Karpas-422 (cell line): ENCODE measurements around the gene CFH. TPM values are rescaled to one million over a fixed set of nuclear protein-coding genes. Genes with fewer than 3 reads are reported as not detected.
"Not testable (repeated sequence)": the region's sequence is repeated elsewhere in the genome, so short reads cannot be mapped to it uniquely, and the experiment has no call there.

Experiments
- DNase-seq: peaks from one replicate; pipeline ENCODE4 v3.0.0-alpha.2; 2015
- H2AFZ ChIP-seq: fragments of 200-600 bp; sonication (generic); 2 replicates; pipeline ENCODE4 v1.6.1; 2014; ENCODE audit warnings: antibody characterized with exemption, low read length, mixed read lengths
- H3K27ac ChIP-seq: fragments of 200-600 bp; sonication (generic); 2 replicates; pipeline ENCODE4 v1.5.1; 2014; ENCODE audit warnings: mild to moderate bottlenecking, low read length, moderate library complexity
- H3K27me3 ChIP-seq: fragments of 200-600 bp; sonication (generic); 2 replicates; pipeline ENCODE4 v1.6.1; 2014; ENCODE audit warnings: low read length, mixed read lengths
- H3K36me3 ChIP-seq: fragments of 200-600 bp; sonication (generic); 2 replicates; pipeline ENCODE4 v1.6.1; 2014; ENCODE audit warnings: low read length, mixed read lengths; ENCODE audit not compliant: insufficient read depth
- H3K4me1 ChIP-seq: fragments of 200-600 bp; sonication (generic); 2 replicates; pipeline ENCODE4 v1.6.1; 2014; ENCODE audit warnings: mild to moderate bottlenecking, low read length, mixed read lengths
- H3K4me2 ChIP-seq: fragments of 200-600 bp; sonication (generic); 2 replicates; pipeline ENCODE4 v1.6.1; 2014; ENCODE audit warnings: low read length, low read depth, mild to moderate bottlenecking; ENCODE audit not compliant: poor library complexity, severe bottlenecking
- H3K4me3 ChIP-seq: fragments of 200-600 bp; sonication (generic); 2 replicates; pipeline ENCODE4 v1.5.1; 2014; ENCODE audit warnings: mild to moderate bottlenecking, antibody characterized with exemption, low read length, mixed read lengths
- H3K79me2 ChIP-seq: fragments of 200-600 bp; sonication (generic); 2 replicates; pipeline ENCODE4 v1.6.1; 2014; ENCODE audit warnings: mild to moderate bottlenecking, low read length, mixed read lengths
- H3K9ac ChIP-seq: fragments of 200-600 bp; sonication (generic); 2 replicates; pipeline ENCODE4 v1.6.0; 2014; ENCODE audit warnings: low read length
- H3K9me2 ChIP-seq: fragments of 200-600 bp; sonication (generic), shearing (Covaris generic); replicated peaks from 2 replicates; pipeline ENCODE4 v1.6.0; 2014; ENCODE audit warnings: mild to moderate bottlenecking, low read length, moderate library complexity; ENCODE audit not compliant: insufficient read depth
- H3K9me3 ChIP-seq: fragments of 300-700, 200-600 bp; sonication (generic); 2 replicates; pipeline ENCODE4 v1.6.1; 2014; ENCODE audit warnings: low read length, mixed read lengths
- H4K20me1 ChIP-seq: fragments of 200-600 bp; sonication (generic); 2 replicates; pipeline ENCODE4 v1.6.1; 2014; ENCODE audit warnings: mild to moderate bottlenecking, antibody characterized with exemption, low read length, low read depth; ENCODE audit not compliant: insufficient read depth
- total RNA-seq: library from RNA; depleted of rRNA; stranded (reverse); fragments of >200 nt; shearing (Covaris generic); gene quantifications from 2 replicates; pipeline ENCODE4 v1.2.3, GENCODE V29; 2014; ENCODE audit warnings: low replicate concordance

CFH gene
- total RNA-seq, 1 experiment from 2014 or later, result not detected

DNA sequence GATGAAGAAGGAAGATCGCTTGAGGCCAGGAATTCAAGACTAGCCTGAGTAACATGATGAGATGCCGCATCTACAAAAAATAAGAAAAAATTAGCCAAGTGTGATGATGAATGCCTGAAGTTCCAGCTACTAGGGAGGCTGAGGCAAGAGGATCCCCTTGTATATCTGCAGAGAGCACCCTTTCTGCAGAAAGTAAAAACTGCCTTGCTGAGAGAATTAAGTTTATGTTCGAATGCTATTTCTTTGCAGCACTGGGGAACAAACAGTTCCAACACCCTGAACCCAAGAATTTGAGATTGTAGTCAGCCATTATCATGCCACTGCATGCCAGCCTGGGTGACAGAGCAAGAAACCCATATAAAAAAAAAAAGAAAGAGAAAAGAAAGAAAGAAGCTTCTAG lies 23.0 kb upstream of the CFH start:
- Histone ChIP-seq H3K4me1 (no peaks in the 10 kb centered on the region), H3K9ac (no peak overlapping the region)

DNA sequence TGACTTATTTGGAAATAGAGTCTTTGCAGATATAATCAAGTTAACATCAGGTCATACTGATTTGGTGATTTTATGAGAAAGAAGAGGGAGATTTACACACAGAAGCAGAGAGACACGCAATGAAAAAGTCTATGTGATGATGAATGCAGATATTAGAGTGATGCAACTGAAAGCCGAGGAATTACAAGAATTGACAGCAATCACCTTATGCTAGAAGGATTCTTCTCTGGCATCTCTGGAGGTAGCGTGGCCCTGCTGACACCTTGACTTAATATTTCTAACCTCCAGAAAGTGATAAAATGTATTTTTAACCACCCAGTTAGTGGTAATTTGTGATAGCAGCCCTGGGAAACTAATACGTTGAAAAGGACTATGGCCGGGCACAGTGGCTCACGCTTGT lies 14.2 kb upstream of the CFH start:
- H3K79me2 ChIP-seq, result no peaks in the 10 kb centered on the region

More for the DNA sequence above, 23.0 kb upstream of the CFH start:
- peaks cover 19% of the 10 kb centered on the region; the same call in 1 of the 2 replicates for H3K9me3 ChIP-seq
- no peak overlapping the region for H3K4me2 ChIP-seq
- no peak overlapping the region for H2AFZ ChIP-seq
- no peak overlapping the region for H3K27ac ChIP-seq
- H3K36me3 ChIP-seq, result no peaks in the 10 kb centered on the region
- H4K20me1 ChIP-seq, result no peaks in the 10 kb centered on the region
- DNase-seq, result no peak
- no peaks in the 10 kb centered on the region for H3K79me2 ChIP-seq
- H3K27me3 ChIP-seq, result no peaks in the 10 kb centered on the region
- H3K9me2 ChIP-seq, result 0 out of 2 replicates have a peak, but pooled peaks cover 4% of the 10 kb centered on the region
- no peak overlapping the region for H3K4me3 ChIP-seq

DNA sequence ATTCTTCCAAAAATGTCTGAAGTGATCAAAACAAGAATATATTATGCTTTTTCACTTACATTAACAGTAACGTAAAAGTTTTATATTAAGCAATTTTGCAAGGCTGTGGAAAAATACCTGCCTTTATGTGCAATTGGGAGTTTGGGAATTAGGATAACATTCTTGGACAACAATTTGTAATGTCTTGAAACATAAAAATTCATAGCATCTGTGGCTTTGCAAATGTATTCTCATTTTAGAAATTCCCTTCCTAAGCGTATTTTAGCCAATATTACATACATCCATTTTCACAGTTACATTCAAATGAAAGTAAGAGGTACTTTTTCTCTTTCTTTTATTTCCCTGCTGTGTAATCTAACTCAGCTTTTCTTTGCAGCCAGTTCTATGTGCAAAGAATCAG lies 13.4 kb upstream of the CFH start:
- Histone ChIP-seq H3K4me3 (no peak overlapping the region), H3K4me2 (no peak overlapping the region), H3K9me3 (no peaks in the 10 kb centered on the region), H3K9me2 (no peaks in the 10 kb centered on the region), H3K27ac (no peak overlapping the region), H4K20me1 (no peaks in the 10 kb centered on the region), H3K79me2 (no peaks in the 10 kb centered on the region), H2AFZ (no peak overlapping the region), H3K4me1 (no peaks in the 10 kb centered on the region), H3K9ac (no peak overlapping the region), H3K36me3 (no peaks in the 10 kb centered on the region), H3K27me3 (no peaks in the 10 kb centered on the region)
- no peak for DNase-seq

More for the DNA sequence above, 14.2 kb upstream of the CFH start:
- Histone ChIP-seq H3K4me2 (no peak overlapping the region), H3K36me3 (no peaks in the 10 kb centered on the region), H3K4me3 (no peak overlapping the region), H3K9me3 (0 out of 2 replicates have a peak, but pooled peaks cover under 1% of the 10 kb centered on the region), H3K9me2 (no peaks in the 10 kb centered on the region), H4K20me1 (no peaks in the 10 kb centered on the region), H2AFZ (no peak overlapping the region), H3K4me1 (no peaks in the 10 kb centered on the region), H3K27ac (no peak overlapping the region), H3K9ac (no peak overlapping the region), H3K27me3 (no peaks in the 10 kb centered on the region)
- no peak for DNase-seq

DNA sequence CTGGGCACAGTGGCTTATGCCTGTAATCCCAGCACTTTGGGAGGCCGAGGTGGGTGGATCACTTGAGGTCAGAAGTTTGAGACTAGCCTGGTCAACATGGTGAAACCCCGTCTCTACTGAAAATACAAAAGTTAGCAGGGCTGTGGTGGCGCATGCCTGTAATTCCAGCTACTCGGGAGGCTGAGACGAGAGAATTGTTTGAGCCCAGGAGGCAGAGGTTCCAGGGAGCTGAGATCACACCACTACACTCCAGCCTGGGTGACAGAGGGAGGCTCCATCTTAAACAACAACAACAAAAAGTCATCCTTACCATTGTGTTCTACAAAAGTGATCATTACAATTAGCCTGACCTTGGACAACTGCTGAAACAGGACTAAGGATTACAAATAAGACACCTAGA lies 12.6 kb upstream of the CFH start:
- H3K4me2 ChIP-seq, H4K20me1 ChIP-seq, H3K79me2 ChIP-seq, H3K27ac ChIP-seq, H3K36me3 ChIP-seq, DNase-seq, H3K4me1 ChIP-seq, H3K27me3 ChIP-seq, H2AFZ ChIP-seq, H3K4me3 ChIP-seq, H3K9me3 ChIP-seq, H3K9me2 ChIP-seq, H3K9ac ChIP-seq: not testable (repeated sequence)

DNA sequence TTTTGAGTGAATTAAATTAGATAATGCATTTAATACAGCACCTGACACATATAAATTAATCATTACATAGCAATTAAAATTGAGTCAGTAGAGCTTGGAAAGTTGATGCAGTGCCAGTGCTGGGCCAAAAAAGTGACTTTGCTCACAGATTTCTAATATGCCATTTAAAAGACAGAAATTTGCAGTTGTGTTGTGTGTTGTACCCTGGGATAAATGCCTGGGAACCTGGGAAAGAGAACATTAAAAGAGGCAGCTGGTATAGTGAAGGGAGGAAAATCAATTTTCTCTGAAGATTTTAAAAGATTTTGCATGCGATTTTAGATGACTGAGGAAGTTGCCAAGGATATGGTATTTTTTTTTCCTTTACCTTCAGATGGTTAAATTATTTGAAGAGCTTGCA lies 10.9 kb upstream of the CFH start:
- Histone ChIP-seq H3K4me2 (no peak overlapping the region), H3K79me2 (no peaks in the 10 kb centered on the region), H3K9me2 (no peaks in the 10 kb centered on the region), H3K4me1 (no peaks in the 10 kb centered on the region), H4K20me1 (no peaks in the 10 kb centered on the region), H2AFZ (no peak overlapping the region), H3K9ac (no peak overlapping the region), H3K9me3 (no peaks in the 10 kb centered on the region), H3K27ac (no peak overlapping the region), H3K27me3 (no peaks in the 10 kb centered on the region), H3K4me3 (no peak overlapping the region), H3K36me3 (no peaks in the 10 kb centered on the region)
- no peak for DNase-seq

DNA sequence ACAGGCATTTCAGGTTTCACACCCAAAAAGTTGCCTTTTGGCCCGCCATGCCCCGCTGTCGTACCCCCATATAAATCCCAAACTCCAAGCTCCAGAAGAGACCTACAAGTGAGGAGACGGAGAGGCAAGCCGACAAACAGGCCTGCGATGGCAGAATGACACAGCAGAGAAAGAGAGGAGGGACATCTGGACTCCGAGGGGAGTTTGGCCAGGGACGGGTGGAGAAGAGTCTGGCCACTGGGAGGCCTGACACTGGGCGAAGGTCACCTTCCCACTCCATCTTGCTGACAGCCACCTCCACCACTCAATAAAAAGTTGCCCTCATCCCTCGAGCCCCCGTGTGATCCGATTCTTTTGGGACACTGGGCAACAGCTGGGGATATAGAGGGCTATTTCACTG lies 1.9 kb upstream of the CFH start:
- H2AFZ ChIP-seq, result no peak overlapping the region
- no peak overlapping the region for H3K27ac ChIP-seq

DNA sequence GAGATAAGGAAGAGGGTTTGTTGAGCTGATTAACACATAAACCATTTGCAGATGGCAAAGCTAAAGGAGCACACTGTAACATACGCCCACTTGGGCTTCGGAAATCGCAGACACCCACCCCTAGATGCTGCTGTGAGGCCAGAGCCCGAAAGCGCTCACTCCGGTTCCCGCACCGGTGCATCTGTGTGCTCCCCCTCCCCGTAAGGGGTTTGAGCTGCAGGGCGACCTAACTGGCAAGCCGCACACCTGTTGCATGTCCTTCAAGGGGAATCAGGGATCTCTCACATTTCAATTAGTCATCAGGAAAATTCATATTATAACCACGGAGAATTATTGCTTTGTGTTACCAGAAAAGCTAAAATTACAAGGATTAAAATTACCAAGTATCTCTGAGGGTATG lies 1.4 kb upstream of the CFH start:
- Histone ChIP-seq H3K9me2 (no peaks in the 10 kb centered on the region), H3K36me3 (no peaks in the 10 kb centered on the region), H3K9ac (no peak overlapping the region), H4K20me1 (no peaks in the 10 kb centered on the region), H3K79me2 (no peaks in the 10 kb centered on the region), H3K4me1 (no peaks in the 10 kb centered on the region), H3K4me2 (no peak overlapping the region), H3K27me3 (no peaks in the 10 kb centered on the region), H3K4me3 (no peak overlapping the region), H2AFZ (no peak overlapping the region), H3K27ac (no peak overlapping the region), H3K9me3 (no peaks in the 10 kb centered on the region)
- DNase-seq, result no peak

More for the DNA sequence above, 1.9 kb upstream of the CFH start:
- Histone ChIP-seq H3K9ac (no peak overlapping the region), H3K79me2 (no peaks in the 10 kb centered on the region), H3K27me3 (no peaks in the 10 kb centered on the region), H3K4me1 (no peaks in the 10 kb centered on the region), H3K9me3 (no peaks in the 10 kb centered on the region), H3K4me2 (no peak overlapping the region), H3K9me2 (no peaks in the 10 kb centered on the region), H4K20me1 (no peaks in the 10 kb centered on the region), H3K4me3 (no peak overlapping the region), H3K36me3 (no peaks in the 10 kb centered on the region)
- DNase-seq, result no peak

DNA sequence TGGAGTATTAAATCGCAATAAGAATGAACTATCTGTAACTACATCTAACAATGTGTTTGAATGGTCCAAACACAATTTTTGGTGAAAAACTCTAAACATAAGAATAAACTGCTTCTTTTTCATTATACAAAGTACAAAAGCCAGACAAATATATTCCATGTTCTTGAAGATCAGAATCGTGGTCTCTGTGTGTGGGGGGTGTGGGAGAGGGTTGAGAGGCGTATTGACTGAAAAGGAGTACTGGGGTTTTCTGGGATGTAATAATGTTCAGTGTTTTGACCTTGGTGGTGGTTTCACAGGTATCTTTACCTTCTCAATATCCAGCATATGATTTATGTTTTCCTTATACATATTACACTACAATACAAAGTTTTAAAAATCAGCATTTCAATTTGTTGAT lies 764 bp upstream of the CFH start:
- Histone ChIP-seq H3K4me1 (no peaks in the 10 kb centered on the region), H3K36me3 (no peaks in the 10 kb centered on the region), H3K79me2 (no peaks in the 10 kb centered on the region), H4K20me1 (no peaks in the 10 kb centered on the region), H2AFZ (no peak overlapping the region), H3K9me3 (no peaks in the 10 kb centered on the region), H3K27me3 (no peaks in the 10 kb centered on the region), H3K4me2 (no peak overlapping the region), H3K9me2 (no peaks in the 10 kb centered on the region), H3K9ac (no peak overlapping the region), H3K27ac (no peak overlapping the region), H3K4me3 (no peak overlapping the region)
- DNase-seq, result no peak

DNA sequence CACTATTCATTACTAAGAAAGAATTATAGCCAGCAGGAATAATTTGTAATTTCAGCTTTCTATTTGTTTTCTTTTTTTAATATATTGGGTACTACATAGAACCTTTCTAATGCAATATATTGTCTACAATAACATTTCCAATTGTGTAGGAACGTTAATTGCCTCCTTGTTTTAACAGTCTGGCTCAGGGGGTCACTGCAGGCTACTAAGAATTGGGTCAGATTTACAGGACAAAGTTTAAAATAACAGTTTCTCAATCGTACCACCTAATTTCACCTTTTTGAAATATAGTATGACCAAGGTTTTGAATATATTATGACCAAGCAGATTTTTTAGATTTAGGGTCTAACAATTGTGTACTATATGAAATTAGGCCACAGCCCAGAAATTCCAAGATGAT lies 2.4 kb downstream of the CFH start:
- DNase-seq, result no peak
- Histone ChIP-seq H3K79me2 (no peaks in the 10 kb centered on the region), H3K9me3 (no peaks in the 10 kb centered on the region), H3K4me3 (no peak overlapping the region), H3K27ac (no peak overlapping the region), H3K36me3 (no peaks in the 10 kb centered on the region), H4K20me1 (no peaks in the 10 kb centered on the region), H3K27me3 (no peaks in the 10 kb centered on the region), H3K9me2 (no peaks in the 10 kb centered on the region), H2AFZ (no peak overlapping the region), H3K4me2 (no peak overlapping the region), H3K4me1 (no peaks in the 10 kb centered on the region), H3K9ac (no peak overlapping the region)
